ENCODE data around the gene POLA1. TPM values are rescaled to one million over a fixed set of nuclear protein-coding genes. Genes with fewer than 3 reads are reported as not detected.

Gene POLA1, protein sequence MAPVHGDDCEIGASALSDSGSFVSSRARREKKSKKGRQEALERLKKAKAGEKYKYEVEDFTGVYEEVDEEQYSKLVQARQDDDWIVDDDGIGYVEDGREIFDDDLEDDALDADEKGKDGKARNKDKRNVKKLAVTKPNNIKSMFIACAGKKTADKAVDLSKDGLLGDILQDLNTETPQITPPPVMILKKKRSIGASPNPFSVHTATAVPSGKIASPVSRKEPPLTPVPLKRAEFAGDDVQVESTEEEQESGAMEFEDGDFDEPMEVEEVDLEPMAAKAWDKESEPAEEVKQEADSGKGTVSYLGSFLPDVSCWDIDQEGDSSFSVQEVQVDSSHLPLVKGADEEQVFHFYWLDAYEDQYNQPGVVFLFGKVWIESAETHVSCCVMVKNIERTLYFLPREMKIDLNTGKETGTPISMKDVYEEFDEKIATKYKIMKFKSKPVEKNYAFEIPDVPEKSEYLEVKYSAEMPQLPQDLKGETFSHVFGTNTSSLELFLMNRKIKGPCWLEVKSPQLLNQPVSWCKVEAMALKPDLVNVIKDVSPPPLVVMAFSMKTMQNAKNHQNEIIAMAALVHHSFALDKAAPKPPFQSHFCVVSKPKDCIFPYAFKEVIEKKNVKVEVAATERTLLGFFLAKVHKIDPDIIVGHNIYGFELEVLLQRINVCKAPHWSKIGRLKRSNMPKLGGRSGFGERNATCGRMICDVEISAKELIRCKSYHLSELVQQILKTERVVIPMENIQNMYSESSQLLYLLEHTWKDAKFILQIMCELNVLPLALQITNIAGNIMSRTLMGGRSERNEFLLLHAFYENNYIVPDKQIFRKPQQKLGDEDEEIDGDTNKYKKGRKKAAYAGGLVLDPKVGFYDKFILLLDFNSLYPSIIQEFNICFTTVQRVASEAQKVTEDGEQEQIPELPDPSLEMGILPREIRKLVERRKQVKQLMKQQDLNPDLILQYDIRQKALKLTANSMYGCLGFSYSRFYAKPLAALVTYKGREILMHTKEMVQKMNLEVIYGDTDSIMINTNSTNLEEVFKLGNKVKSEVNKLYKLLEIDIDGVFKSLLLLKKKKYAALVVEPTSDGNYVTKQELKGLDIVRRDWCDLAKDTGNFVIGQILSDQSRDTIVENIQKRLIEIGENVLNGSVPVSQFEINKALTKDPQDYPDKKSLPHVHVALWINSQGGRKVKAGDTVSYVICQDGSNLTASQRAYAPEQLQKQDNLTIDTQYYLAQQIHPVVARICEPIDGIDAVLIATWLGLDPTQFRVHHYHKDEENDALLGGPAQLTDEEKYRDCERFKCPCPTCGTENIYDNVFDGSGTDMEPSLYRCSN (N-terminal part only)
- total RNA-seq = 8.2 and 9.4 TPM in 2 replicates

DNA sequence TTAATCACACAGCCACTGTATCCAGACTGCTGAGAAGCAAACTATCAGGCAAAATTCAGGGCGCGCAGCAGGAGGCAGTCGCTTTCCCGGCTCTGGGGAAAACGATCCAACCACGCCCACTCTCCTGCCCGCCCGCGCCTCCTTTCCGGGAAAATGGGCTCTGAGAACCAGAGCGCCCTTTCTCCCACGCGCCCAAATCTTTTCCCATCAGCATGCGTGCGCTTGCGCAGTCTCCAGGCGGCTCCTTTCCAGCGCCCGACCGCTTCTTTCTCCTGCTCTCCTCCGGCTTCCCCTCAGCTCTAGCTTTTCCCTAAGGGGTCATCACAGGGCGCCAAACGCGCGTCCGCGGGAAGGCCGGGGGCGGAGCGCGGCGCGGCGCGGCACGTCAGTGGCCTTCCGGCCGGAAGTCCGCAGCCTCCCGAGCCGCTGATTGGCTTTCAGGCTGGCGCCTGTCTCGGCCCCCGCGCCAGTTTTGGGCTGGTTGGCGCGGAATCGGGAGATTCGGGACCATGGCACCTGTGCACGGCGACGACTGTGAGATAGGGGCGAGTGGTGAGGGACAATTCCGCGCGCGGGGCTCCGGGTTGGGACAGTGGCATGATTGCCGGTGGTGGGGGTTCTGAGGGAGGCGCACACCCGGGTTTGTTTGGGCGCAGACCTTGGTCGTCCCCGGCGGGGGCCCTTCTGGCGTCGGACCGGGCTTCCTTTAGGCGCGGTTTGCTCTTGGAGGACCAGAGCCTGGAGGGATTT, at the start of gene POLA1:
Gene POLA1 (plus strand): TSS at position 466 of the 750 bp plus-strand sequence. CDS start 44 bp downstream, at position 510.

DNA sequence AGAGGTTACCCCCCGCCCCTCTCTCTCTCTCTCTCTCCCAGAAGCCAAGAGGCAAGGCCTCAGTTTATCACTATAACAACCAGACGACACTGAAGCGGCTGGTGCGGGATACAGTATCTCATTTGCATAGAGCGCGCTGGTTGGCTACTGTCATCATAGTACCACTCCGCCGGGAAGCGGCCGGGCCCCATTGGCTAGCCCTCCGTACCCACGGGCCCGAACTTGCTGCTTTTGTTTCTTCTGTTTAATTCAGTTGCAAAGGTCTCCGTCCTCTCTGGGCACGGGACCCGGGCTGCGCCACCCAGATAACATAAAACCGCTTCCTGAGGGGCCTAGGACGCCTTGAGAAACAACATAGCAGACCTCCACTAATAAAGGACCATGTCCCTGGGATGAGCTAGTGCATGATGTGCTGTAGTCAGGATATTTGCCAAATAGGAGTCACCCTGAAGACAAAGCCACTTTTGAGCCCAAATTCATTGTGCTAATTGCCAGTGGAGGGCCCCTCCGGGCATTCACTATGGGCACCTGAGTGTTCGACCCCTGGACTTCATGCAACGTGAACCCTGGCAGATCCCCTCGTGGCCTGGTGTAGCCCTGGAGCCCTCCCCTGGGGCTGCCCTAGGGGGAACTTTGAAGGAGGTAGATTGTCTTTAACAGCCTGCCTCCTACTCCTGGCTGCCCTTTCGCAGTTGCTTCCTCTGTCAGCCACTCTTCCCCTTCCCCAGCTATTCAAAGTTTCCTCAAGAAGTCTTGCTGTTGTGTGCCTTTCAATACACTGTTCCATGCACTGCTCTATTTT, 46.3 kb upstream of the POLA1 start, which contains the start of gene PCYT1B:
Gene PCYT1B (minus strand): TSS at position 91 of the 802 bp plus-strand sequence. CDS start 242 bp downstream, outside the sequence.

DNA sequence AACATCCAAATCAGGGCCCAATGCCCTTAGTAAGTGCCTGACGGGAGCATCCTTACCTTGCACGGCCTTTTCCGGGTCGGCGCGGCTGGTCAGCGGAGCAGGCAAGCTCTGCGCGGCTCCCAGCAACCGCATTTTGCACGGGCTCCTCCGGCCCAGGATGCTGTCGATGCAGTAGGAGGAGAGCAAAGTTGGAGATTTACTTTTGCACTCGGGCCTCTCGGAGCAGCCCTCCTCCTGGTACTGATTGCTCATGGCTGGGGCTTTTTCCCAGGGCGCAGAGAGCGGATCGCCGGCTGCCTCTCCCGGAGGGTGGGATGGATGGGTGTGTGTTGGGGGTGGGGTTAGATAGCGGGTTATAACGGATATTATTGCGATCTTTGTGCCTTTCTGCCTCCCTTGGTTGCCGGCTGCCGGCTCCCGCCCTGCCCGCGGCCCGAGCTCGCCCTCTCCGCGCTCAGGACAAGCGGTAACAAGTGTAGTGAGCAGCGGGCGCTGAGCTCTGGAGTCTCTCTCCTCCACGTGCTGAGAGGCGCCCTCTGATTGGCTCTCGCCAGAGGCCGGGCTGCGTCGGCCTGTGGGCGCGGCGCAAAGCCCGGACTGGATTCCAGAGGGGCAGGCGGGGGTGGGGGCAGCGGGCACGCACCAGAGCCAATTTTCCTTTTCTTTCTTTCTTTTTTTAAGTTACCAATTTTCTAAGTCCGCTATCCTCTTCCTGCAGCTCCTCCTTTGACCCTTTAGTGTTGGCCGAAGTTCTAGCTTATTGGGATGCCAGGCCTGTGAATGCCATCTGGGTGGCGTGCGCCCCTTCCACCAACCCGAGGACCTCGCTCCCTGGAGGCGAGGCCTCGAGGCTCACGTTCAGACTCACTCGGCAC, 322.0 kb downstream of the POLA1 start, which contains the start of gene ARX:
Gene ARX (minus strand): TSS at position 480 of the 875 bp plus-strand sequence. CDS start 228 bp downstream, at position 252.

Other genes with a start within 250 kb of the POLA1 start
- gene PDK3, start 228.6 kb upstream of the POLA1 start, total RNA-seq = 11.3 and 11.5 TPM in 2 replicates
- 0.24 and 0.43 TPM in 2 replicates for gene PCYT1B, start 46.6 kb upstream of the POLA1 start, total RNA-seq